B cell (primary cell): ENCODE results near the gene KCNJ5. TPM values are rescaled to one million over a fixed set of nuclear protein-coding genes. Genes with fewer than 3 reads are reported as not detected.

ENCODE experiments used
- ATAC-seq: fragments of 200-7000 bp; cut with Tn5 transposase; one replicate; pipeline ENCODE4 v1.10.0; 2021; ENCODE audit warnings: low read depth, mild to moderate bottlenecking, moderate number of reproducible peaks, moderate library complexity
- CTCF ChIA-PET: fragments of 350-600 bp; sonication (Branson Sonifier 250); formaldehyde crosslinking; loops from one replicate; lab custom pipeline; 2021; ENCODE audit warnings: antibody characterized with exemption, inconsistent platforms; lab: Charles Lee
- POLR2A ChIA-PET: fragments of 350-600 bp; sonication (Branson Sonifier 250); formaldehyde crosslinking; loops from one replicate; lab custom pipeline; 2021; ENCODE audit warnings: antibody characterized with exemption; lab: Charles Lee
- DNase-seq: peaks from one replicate; pipeline ENCODE4 v3.0.0; 2013
- H2AFZ ChIP-seq: 2 replicates; pipeline ENCODE4 v1.6.1; 2012; ENCODE audit warnings: mild to moderate bottlenecking, low read depth, low read length; ENCODE audit not compliant: insufficient read depth, poor library complexity, severe bottlenecking
- H3K27ac ChIP-seq, 2 donors: 1 replicate in 1 of 2; 2 replicates in 1 of 2; pipeline ENCODE4 v1.5.1; 2012 to 2013; ENCODE audit warnings: low read length in 2 of 2, mild to moderate bottlenecking in 2 of 2, moderate library complexity in 1 of 2
- H3K27me3 ChIP-seq, 4 experiments: fragments of 200-600 bp in 1 of 4; sonication (generic) in 1 of 4; replicated peaks in 1 of 4; 1 replicate in 2 of 4; 2 replicates in 2 of 4; pipeline versions ENCODE4 v1.6.1 to v1.7.0; 2013 to 2016; ENCODE audit warnings: low read length in 3 of 4, mild to moderate bottlenecking in 2 of 4, mixed read lengths in 1 of 4, moderate library complexity in 1 of 4; ENCODE audit not compliant: insufficient read depth in 4 of 4, control insufficient read depth in 3 of 4; ENCODE audit errors: control extremely low read depth in 1 of 4
- H3K36me3 ChIP-seq, 2 experiments: replicated peaks in 1 of 2; 1 replicate in 1 of 2; 2 replicates in 1 of 2; pipeline versions ENCODE4 v1.6.1 to v1.7.1; 2013; ENCODE audit warnings: low read length in 1 of 2; ENCODE audit not compliant: insufficient read depth in 2 of 2, control insufficient read depth in 1 of 2; ENCODE audit errors: control extremely low read depth in 1 of 2, extremely low read depth in 1 of 2
- H3K4me1 ChIP-seq, 2 donors: fragments of 200-600 bp in 1 of 2; sonication (generic) in 1 of 2; 1 replicate in 1 of 2; 2 replicates in 1 of 2; pipeline versions ENCODE4 v1.5.1 to v1.6.1; 2013 to 2017; ENCODE audit warnings: low read length in 2 of 2; ENCODE audit not compliant: control insufficient read depth in 2 of 2, insufficient read depth in 2 of 2
- H3K4me2 ChIP-seq: replicated peaks from 2 replicates; pipeline ENCODE3; 2012; ENCODE audit warnings: mild to moderate bottlenecking, low read depth, low read length; ENCODE audit not compliant: poor library complexity, severe bottlenecking
- H3K4me3 ChIP-seq, 5 experiments: fragments of 200-600 bp in 1 of 5; sonication (generic) in 1 of 5; 1 replicate in 3 of 5; 2 replicates in 2 of 5; pipeline versions ENCODE4 v1.5.1 to v1.7.0; 2011 to 2016; ENCODE audit warnings: low read length in 4 of 5, mild to moderate bottlenecking in 4 of 5, low read depth in 2 of 5, control low read depth in 1 of 5, moderate library complexity in 1 of 5; ENCODE audit not compliant: insufficient read depth in 1 of 5; ENCODE audit errors: control extremely low read depth in 1 of 5, extremely low read depth in 1 of 5
- H3K79me2 ChIP-seq: fragments of 200-600 bp; sonication (generic); one replicate; pipeline ENCODE4 v1.6.0; 2016; ENCODE audit warnings: low read length; ENCODE audit not compliant: control insufficient read depth, insufficient read depth
- H3K9ac ChIP-seq: fragments of 200-600 bp; sonication (generic); 2 replicates; pipeline ENCODE4 v1.6.1; 2017; ENCODE audit warnings: mild to moderate bottlenecking, low read length, moderate library complexity
- H3K9me3 ChIP-seq, 3 donors: one replicate each; pipeline versions ENCODE4 v1.6.1 to v1.7.1; 2013; ENCODE audit warnings: low read length in 2 of 3; ENCODE audit not compliant: control insufficient read depth in 2 of 3, insufficient read depth in 1 of 3; ENCODE audit errors: control extremely low read depth in 1 of 3
- H4K20me1 ChIP-seq: 2 replicates; pipeline ENCODE4 v1.6.0; 2012; ENCODE audit warnings: mild to moderate bottlenecking, low read length; ENCODE audit not compliant: insufficient read depth, control insufficient read depth, poor library complexity, severe bottlenecking
- H3K27ac Mint-ChIP-seq: one replicate; pipeline ENCODE4 v1.8.0; 2021; ENCODE audit warnings: mixed read lengths
- H3K27me3 Mint-ChIP-seq: one replicate; pipeline ENCODE4 v1.8.0; 2021; ENCODE audit warnings: mixed read lengths
- H3K4me1 Mint-ChIP-seq: one replicate; pipeline ENCODE4 v1.8.0; 2021; ENCODE audit warnings: mixed read lengths
- H3K4me3 Mint-ChIP-seq: one replicate; pipeline ENCODE4 v1.8.0; 2021; ENCODE audit warnings: mixed read lengths
- H3K9me3 Mint-ChIP-seq: one replicate; pipeline ENCODE4 v1.8.0; 2022; ENCODE audit warnings: mixed read lengths; ENCODE audit not compliant: insufficient read depth
- CTCF ChIP-seq: fragments of 200-600 bp; IDR thresholded peaks from one replicate; pipeline ENCODE4 v1.8.0; 2022; ENCODE audit warnings: antibody characterized with exemption, mild to moderate bottlenecking
- EZH2 ChIP-seq: IDR thresholded peaks from 2 replicates; pipeline ENCODE4 v1.6.1; 2012; ENCODE audit warnings: borderline replicate concordance, low read depth, mild to moderate bottlenecking, moderate library complexity, low read length; ENCODE audit not compliant: insufficient read depth, poor library complexity, severe bottlenecking
- WGBS: methylation state at CpG from one replicate; pipeline ENCODE4 v1.1.5; 2013; ENCODE audit warnings: missing lambda C conversion rate; ENCODE audit not compliant: insufficient coverage; 5-methylcytosine and 5-hydroxymethylcytosine counted together
- intact Hi-C: fragments of 100-400 bp; cut with micrococcal nuclease; formaldehyde crosslinking; loops from one replicate; pipeline ENCODE4 v1.10.0; 2022
- polyA plus RNA-seq: library from polyadenylated mRNA; depleted of rRNA; stranded (reverse); fragments of >200 nt; gene quantifications from 2 replicates; pipeline ENCODE4 v1.2.3, GENCODE V29; 2012
- total RNA-seq, 2 donors: library from RNA; stranded (reverse); fragments of 120-200 nt in 1 of 2; gene quantifications; 1 replicate in 1 of 2; 2 replicates in 1 of 2; pipeline versions ENCODE4 v1.2.3 to v1.2.4, GENCODE V29; 2013 to 2022

The KCNJ5 gene
- total and polyA plus RNA-seq, 2 donors (not counting 1 experiment from before 2014, with no cell fraction given): 0.01 TPM; not detected in 1

DNA sequence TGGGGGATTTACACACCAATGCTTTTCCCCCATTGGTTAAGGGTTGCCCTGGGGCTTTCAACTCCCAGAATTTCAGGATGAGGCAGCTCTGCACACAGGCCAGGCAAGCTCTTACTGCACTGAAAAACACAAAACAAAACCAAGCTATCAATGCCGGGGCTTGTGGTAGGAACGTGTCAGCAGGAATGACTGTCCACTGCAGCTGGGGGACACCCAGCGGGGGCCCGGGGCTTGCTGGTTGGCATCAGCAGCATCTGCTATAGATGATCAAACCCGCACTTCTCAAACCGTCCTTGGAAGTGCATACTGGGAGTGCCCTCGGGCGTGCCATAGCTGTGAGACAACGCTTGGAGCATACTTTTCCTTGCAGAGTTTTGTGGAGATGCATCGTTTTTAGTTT, 43.8 kb downstream of the KCNJ5 start:
- POLR2A ChIA-PET: no interaction called here

More for the DNA sequence above, 43.8 kb downstream of the KCNJ5 start:
- no peak overlapping the region for H3K4me2 ChIP-seq
- TF ChIP-seq CTCF (no peak), EZH2 (no peak)
- H3K4me3 ChIP-seq: no peak overlapping the region
- intact Hi-C loops: no loop called here
- ATAC-seq (no peak), DNase-seq (no peak)
- no peaks in the 10 kb centered on the region for H3K9me3 Mint-ChIP-seq
- no peak overlapping the region for H3K27ac Mint-ChIP-seq
- peaks cover 25% of the 10 kb centered on the region for H3K27me3 Mint-ChIP-seq
- H3K9ac ChIP-seq: no peak overlapping the region
- no peaks in the 10 kb centered on the region for H3K4me1 ChIP-seq
- H3K4me3 Mint-ChIP-seq: no peak overlapping the region
- H2AFZ ChIP-seq: no peak overlapping the region
- CTCF ChIA-PET: interaction anchor here (1.5 kb wide), 1 partner anchor 22 kb away, joined by 4 read pairs; no protein-coding TSS in a partner anchor
- no peaks in the 10 kb centered on the region for H3K36me3 ChIP-seq
- H3K79me2 ChIP-seq: no peaks in the 10 kb centered on the region
- no peak overlapping the region for H3K27ac ChIP-seq
- 86% methylated on average over 10 of the region's 10 CpGs for WGBS
- H4K20me1 ChIP-seq: no peaks in the 10 kb centered on the region
- no peaks in the 10 kb centered on the region for H3K4me1 Mint-ChIP-seq
- peaks cover 0 to 16% (median 0%) of the 10 kb centered on the region in 3 donors for H3K9me3 ChIP-seq
- H3K27me3 ChIP-seq: peaks cover 0 to 27% (median 0%) of the 10 kb centered on the region in 4 experiments
